GM12878 (cell line): ENCODE measurements around the gene SLC25A45. TPM values are rescaled to one million over a fixed set of nuclear protein-coding genes. Genes with fewer than 3 reads are reported as not detected.
A peak's percentile ranks its signal among the peaks of the same experiment; 100 is the strongest.

ENCODE experiments used
- ATF2 ChIP-seq: IDR thresholded peaks from 2 replicates; pipeline ENCODE4 v1.6.1; 2012; ENCODE audit warnings: low read length, inconsistent platforms
- ATF7 ChIP-seq: fragments of 450-650 bp; IDR thresholded peaks from 2 replicates; pipeline ENCODE4 v1.6.1; 2016; ENCODE audit warnings: low read depth, mild to moderate bottlenecking
- CHD1 ChIP-seq: IDR thresholded peaks from 2 replicates; pipeline ENCODE4 v1.6.1; 2012; ENCODE audit warnings: low read depth, low read length, improper control_type of control experiment
- CREM ChIP-seq: IDR thresholded peaks from 2 replicates; pipeline ENCODE4 v1.6.1; 2014; ENCODE audit warnings: antibody characterized with exemption, low read depth
- DPF2 ChIP-seq: fragments of 450-650 bp; IDR thresholded peaks from 2 replicates; pipeline ENCODE4 v1.6.1; 2017; ENCODE audit warnings: mild to moderate bottlenecking
- E4F1 ChIP-seq: fragments of 450-650 bp; IDR thresholded peaks from 2 replicates; pipeline ENCODE4 v1.6.1; 2018; ENCODE audit warnings: borderline replicate concordance, mild to moderate bottlenecking; ENCODE audit not compliant: partially characterized antibody
- EZH2 ChIP-seq: IDR thresholded peaks from 2 replicates; pipeline ENCODE4 v1.6.1; 2012; ENCODE audit warnings: low read depth, mild to moderate bottlenecking, control low read depth, inconsistent platforms, low read length, borderline replicate concordance; ENCODE audit not compliant: control insufficient read depth
- GATAD2B ChIP-seq: fragments of 450-650 bp; conservative IDR thresholded peaks from 2 replicates; pipeline ENCODE4 v1.6.1; 2017; ENCODE audit warnings: low read depth, mild to moderate bottlenecking, moderate library complexity
- IKZF1 ChIP-seq: fragments of 450-650 bp; conservative IDR thresholded peaks from 2 replicates; pipeline ENCODE4 v1.6.1; 2017; ENCODE audit warnings: antibody characterized with exemption, mild to moderate bottlenecking
- IRF3 ChIP-seq: fragments of 450-650 bp; IDR thresholded peaks from 2 replicates; pipeline ENCODE4 v1.6.1; 2014; ENCODE audit warnings: mild to moderate bottlenecking
- NFIC ChIP-seq: IDR thresholded peaks from 2 replicates; pipeline ENCODE4 v1.6.1; 2012; ENCODE audit warnings: low read depth, mild to moderate bottlenecking, inconsistent platforms, low read length, moderate library complexity
- NFYA ChIP-seq: IDR thresholded peaks from 2 replicates; pipeline ENCODE4 v1.6.1; 2011; ENCODE audit warnings: low read depth, mild to moderate bottlenecking, low read length, improper control_type of control experiment, borderline replicate concordance
- POU2F2 ChIP-seq: IDR thresholded peaks from 3 replicates; pipeline ENCODE4 v1.6.1; 2011; ENCODE audit warnings: low read depth, mild to moderate bottlenecking, low read length, borderline replicate concordance
- RCOR1 ChIP-seq: conservative IDR thresholded peaks from 2 replicates; pipeline ENCODE4 v1.6.1; 2012; ENCODE audit warnings: low read depth, low read length, improper control_type of control experiment
- SMARCA5 ChIP-seq: fragments of 450-650 bp; IDR thresholded peaks from 2 replicates; pipeline ENCODE4 v1.6.1; 2017; ENCODE audit warnings: mild to moderate bottlenecking
- TCF12 ChIP-seq: IDR thresholded peaks from 2 replicates; pipeline ENCODE4 v1.6.1; 2011; ENCODE audit warnings: low read depth, mild to moderate bottlenecking, low read length
- ZNF217 ChIP-seq: fragments of 450-650 bp; IDR thresholded peaks from 2 replicates; pipeline ENCODE4 v1.6.1; 2017; ENCODE audit warnings: antibody characterized with exemption, mild to moderate bottlenecking
- ZNF24 ChIP-seq: fragments of 450-650 bp; IDR thresholded peaks from 2 replicates; pipeline ENCODE4 v1.6.1; 2017; ENCODE audit warnings: antibody characterized with exemption, mild to moderate bottlenecking
- ZNF274 ChIP-seq: IDR thresholded peaks from one replicate; pipeline ENCODE4 v1.8.0; 2011; ENCODE audit not compliant: insufficient read length, insufficient read depth
- ZZZ3 ChIP-seq: IDR thresholded peaks from 2 replicates; pipeline ENCODE4 v1.6.1; 2011; ENCODE audit warnings: low read depth; ENCODE audit not compliant: control insufficient read depth, insufficient read length
- polyA plus RNA-seq, 11 experiments: library from polyadenylated mRNA; depleted of rRNA in 4 of 11; unstranded in 6 of 11; stranded (reverse) in 5 of 11; fragments of >200 nt; fragmentation: Nextera tagmentation in 4 of 11; fragmentation: Illumina TruSeq in 1 of 11; extraction: Ambion mirVana in 4 of 11; extraction: Trizol in 1 of 11; gene quantifications; 1 replicate in 1 of 11; 2 replicates in 10 of 11; pipeline versions ENCODE4 v1.2.1 to v1.2.3, GENCODE V29; 2011 to 2016; ENCODE audit warnings: inconsistent platforms in 2 of 11, missing spikeins in 2 of 11, low read depth in 1 of 11
- total RNA-seq, 4 experiments: library from RNA; depleted of rRNA in 3 of 4; stranded (reverse); fragments of >200 nt in 3 of 4; fragmentation: Illumina TruSeq in 1 of 4; extraction: Trizol in 1 of 4; gene quantifications; 2 replicates each; pipeline versions ENCODE4 v1.2.1 to v1.2.3, GENCODE V29; 2013 to 2021
- TF ChIP-seq, protein P1 (sequence below): IDR thresholded peaks from 2 replicates; pipeline ENCODE4 v1.6.1; 2012; ENCODE audit warnings: low read depth, low read length, improper control_type of control experiment
- TF ChIP-seq, protein P2 (sequence below): IDR thresholded peaks from 2 replicates; pipeline ENCODE4 v1.6.1; 2012; ENCODE audit warnings: low read depth, low read length, improper control_type of control experiment

SLC25A45 gene
- total and polyA plus RNA-seq, 10 of the 15 experiments (the other 5 are each of a cell fraction or from before 2014, with no cell fraction given) = 4.1 to 35.2 (median 20.3) TPM

GRCh38 chr11:65425105-65425970 is 42.9 kb upstream of the SLC25A45 start (continued):
- TF ChIP-seq ZNF274 (no peak), ATF2 (no peak), IRF3 (no peak), IKZF1 (peak; percentile 54; the same call in 1 of the 2 replicates), CHD1 (no peak), TCF12 (0 out of 2 replicates have a peak, but pooled peaks have one; percentile 20), E4F1 (no peak), NFYA (no peak), ZZZ3 (no peak), ZNF217 (no peak), ATF7 (peak; percentile 57; the same call in 1 of the 2 replicates), GATAD2B (no peak), POU2F2 (peak; percentile 88; the same call in 2 of the 3 replicates), DPF2 (peak; percentile 50; the same call in 1 of the 2 replicates), ZNF24 (peak; percentile 6; the same call in 1 of the 2 replicates), SMARCA5 (no peak), EZH2 (no peak), NFIC (no peak), CREM (no peak; the same call in 1 of the 2 replicates), RCOR1 (no peak)
- TF ChIP-seq, protein P1, sequence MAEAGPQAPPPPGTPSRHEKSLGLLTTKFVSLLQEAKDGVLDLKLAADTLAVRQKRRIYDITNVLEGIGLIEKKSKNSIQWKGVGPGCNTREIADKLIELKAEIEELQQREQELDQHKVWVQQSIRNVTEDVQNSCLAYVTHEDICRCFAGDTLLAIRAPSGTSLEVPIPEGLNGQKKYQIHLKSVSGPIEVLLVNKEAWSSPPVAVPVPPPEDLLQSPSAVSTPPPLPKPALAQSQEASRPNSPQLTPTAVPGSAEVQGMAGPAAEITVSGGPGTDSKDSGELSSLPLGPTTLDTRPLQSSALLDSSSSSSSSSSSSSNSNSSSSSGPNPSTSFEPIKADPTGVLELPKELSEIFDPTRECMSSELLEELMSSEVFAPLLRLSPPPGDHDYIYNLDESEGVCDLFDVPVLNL = no peak
- TF ChIP-seq, protein P2, sequence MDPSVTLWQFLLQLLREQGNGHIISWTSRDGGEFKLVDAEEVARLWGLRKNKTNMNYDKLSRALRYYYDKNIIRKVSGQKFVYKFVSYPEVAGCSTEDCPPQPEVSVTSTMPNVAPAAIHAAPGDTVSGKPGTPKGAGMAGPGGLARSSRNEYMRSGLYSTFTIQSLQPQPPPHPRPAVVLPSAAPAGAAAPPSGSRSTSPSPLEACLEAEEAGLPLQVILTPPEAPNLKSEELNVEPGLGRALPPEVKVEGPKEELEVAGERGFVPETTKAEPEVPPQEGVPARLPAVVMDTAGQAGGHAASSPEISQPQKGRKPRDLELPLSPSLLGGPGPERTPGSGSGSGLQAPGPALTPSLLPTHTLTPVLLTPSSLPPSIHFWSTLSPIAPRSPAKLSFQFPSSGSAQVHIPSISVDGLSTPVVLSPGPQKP = no peak
